HG02870 (cell line): Measurements from ENCODE around the gene LZTR1.

Experiments used
- ATAC-seq: cut with Tn5 transposase; IDR thresholded peaks from one replicate; pipeline ENCODE4 v1.9.1; 2021; ENCODE audit warnings: mild to moderate bottlenecking, moderate library complexity; ENCODE audit not compliant: unreplicated experiment

The LZTR1 gene

GRCh38 chr22:20979940-20980453 lies 2.1 kb upstream of the LZTR1 start:
- no peak for ATAC-seq

GRCh38 chr22:20980523-20980922 lies 1.6 kb upstream of the LZTR1 start:
- no peak for ATAC-seq

GRCh38 chr22:20980938-20981722 lies 967 bp upstream of the LZTR1 start:
- no peak for ATAC-seq

GRCh38 chr22:20982563-20982882 lies 426 bp downstream of the LZTR1 start:
- ATAC-seq: no peak

- no peak for ATAC-seq
Measured at GRCh38 chr22:20983081-20983771, 1.1 kb downstream of the LZTR1 start.

GRCh38 chr22:20985720-20986119 lies 3.6 kb downstream of the LZTR1 start:
- ATAC-seq: no peak

- no peak for ATAC-seq
Measured at GRCh38 chr22:20986365-20986764, 4.3 kb downstream of the LZTR1 start.

GRCh38 chr22:20987375-20987774 lies 5.3 kb downstream of the LZTR1 start:
- no peak for ATAC-seq

GRCh38 chr22:20988573-20989322 lies 6.7 kb downstream of the LZTR1 start:
- no peak for ATAC-seq

- ATAC-seq: no peak
Measured at GRCh38 chr22:20989323-20990138, 7.4 kb downstream of the LZTR1 start.

- no peak for ATAC-seq
Measured at GRCh38 chr22:20990184-20991180, 8.4 kb downstream of the LZTR1 start.

GRCh38 chr22:20991252-20992055 lies 9.4 kb downstream of the LZTR1 start:
- no peak for ATAC-seq

- ATAC-seq: no peak
Measured at GRCh38 chr22:20992056-20992442, 10.0 kb downstream of the LZTR1 start.

GRCh38 chr22:20992456-20993303 lies 10.6 kb downstream of the LZTR1 start:
- no peak for ATAC-seq

- ATAC-seq: no peak
Measured at GRCh38 chr22:20993304-20994127, 11.4 kb downstream of the LZTR1 start.

GRCh38 chr22:20994128-20994901 lies 12.2 kb downstream of the LZTR1 start:
- ATAC-seq: no peak
